Measurements from ENCODE around the gene CAVIN4.

DNA sequence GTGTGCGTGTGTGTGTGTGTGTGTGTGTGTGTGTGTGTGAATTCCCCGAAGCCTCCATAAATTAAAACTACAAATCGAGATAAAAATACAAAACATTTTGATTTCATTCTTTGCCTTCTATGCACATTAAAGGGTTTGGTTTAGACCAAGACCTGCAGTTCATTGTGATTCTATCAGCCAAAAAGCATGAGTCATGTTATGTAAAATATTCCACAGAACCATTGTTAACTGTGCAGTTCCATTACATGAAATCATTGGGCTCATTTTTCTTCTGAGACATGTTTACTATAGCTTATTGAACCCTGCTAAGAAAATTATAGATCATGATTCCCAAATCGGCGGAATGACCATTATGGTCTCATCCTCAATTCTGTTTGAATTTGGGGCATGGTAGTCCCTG, 11.7 kb downstream of the CAVIN4 start:
- TF ChIP-seq HMGN3 (IDR thresholded peaks at IDR 0.05; ENCODE audit: borderline replicate concordance, extremely low read depth, insufficient read length, low read depth, low read length) = no peak
- no peak for TF ChIP-seq ZKSCAN8 (CRISPR knock-in tag; IDR thresholded peaks at IDR 0.05)
- no peak for TF ChIP-seq ZNF584 (CRISPR knock-in tag; IDR thresholded peaks at IDR 0.05; ENCODE audit: low read depth)
- no peak for TF ChIP-seq EZH2 (IDR thresholded peaks at IDR 0.05; ENCODE audit: borderline replicate concordance, low read depth, low read length)
- no peak for TF ChIP-seq FOXA1 (IDR thresholded peaks at IDR 0.05; ENCODE audit: borderline replicate concordance)
- no peak for TF ChIP-seq ZNF124 (CRISPR knock-in tag; IDR thresholded peaks at IDR 0.05)
- TF ChIP-seq, protein P1, sequence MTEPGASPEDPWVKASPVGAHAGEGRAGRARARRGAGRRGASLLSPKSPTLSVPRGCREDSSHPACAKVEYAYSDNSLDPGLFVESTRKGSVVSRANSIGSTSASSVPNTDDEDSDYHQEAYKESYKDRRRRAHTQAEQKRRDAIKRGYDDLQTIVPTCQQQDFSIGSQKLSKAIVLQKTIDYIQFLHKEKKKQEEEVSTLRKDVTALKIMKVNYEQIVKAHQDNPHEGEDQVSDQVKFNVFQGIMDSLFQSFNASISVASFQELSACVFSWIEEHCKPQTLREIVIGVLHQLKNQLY (CRISPR knock-in tag; conservative IDR thresholded peaks at IDR 0.05) = no peak
- TF ChIP-seq, protein P2, sequence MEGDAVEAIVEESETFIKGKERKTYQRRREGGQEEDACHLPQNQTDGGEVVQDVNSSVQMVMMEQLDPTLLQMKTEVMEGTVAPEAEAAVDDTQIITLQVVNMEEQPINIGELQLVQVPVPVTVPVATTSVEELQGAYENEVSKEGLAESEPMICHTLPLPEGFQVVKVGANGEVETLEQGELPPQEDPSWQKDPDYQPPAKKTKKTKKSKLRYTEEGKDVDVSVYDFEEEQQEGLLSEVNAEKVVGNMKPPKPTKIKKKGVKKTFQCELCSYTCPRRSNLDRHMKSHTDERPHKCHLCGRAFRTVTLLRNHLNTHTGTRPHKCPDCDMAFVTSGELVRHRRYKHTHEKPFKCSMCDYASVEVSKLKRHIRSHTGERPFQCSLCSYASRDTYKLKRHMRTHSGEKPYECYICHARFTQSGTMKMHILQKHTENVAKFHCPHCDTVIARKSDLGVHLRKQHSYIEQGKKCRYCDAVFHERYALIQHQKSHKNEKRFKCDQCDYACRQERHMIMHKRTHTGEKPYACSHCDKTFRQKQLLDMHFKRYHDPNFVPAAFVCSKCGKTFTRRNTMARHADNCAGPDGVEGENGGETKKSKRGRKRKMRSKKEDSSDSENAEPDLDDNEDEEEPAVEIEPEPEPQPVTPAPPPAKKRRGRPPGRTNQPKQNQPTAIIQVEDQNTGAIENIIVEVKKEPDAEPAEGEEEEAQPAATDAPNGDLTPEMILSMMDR (IDR thresholded peaks at IDR 0.05 in 2 of 3, conservative IDR thresholded peaks at IDR 0.05 in 1 of 3; ENCODE audit: insufficient read depth in 2 of 3, low read depth in 1 of 3, low read length in 3 of 3) = no peak
- TF ChIP-seq EGR1 (conservative IDR thresholded peaks at IDR 0.05) = no peak
- TF ChIP-seq ZNF175 (CRISPR knock-in tag; IDR thresholded peaks at IDR 0.05; ENCODE audit: low read depth) = no peak
- no peak for TF ChIP-seq CBX5 (IDR thresholded peaks at IDR 0.05; ENCODE audit: borderline replicate concordance, low read depth)
- no peak for TF ChIP-seq NFRKB (IDR thresholded peaks at IDR 0.05; ENCODE audit: low read depth)
- no peak for TF ChIP-seq NR1H2 (CRISPR knock-in tag; IDR thresholded peaks at IDR 0.05)
